ENCODE results near the gene IL1R2. TPM values are rescaled to one million over a fixed set of nuclear protein-coding genes. Genes with fewer than 3 reads are reported as not detected.

The IL1R2 gene
- total and polyA plus RNA-seq, 2 of the 8 experiments (the other 6 are each of a cell fraction or from before 2014, with no cell fraction given): 0.06 TPM; not detected in 1

- no peak overlapping the region for H2AFZ ChIP-seq (ENCODE audit: low read length)
- H4K91ac ChIP-seq (replicated peaks; ENCODE audit: insufficient read length, low read length): no peak overlapping the region
- no peak overlapping the region for H2AK5ac ChIP-seq (ENCODE audit: low read depth, low read length)
- WGBS, 2 experiments (ENCODE audit: extremely low coverage in 1 of 2, insufficient coverage in 1 of 2, insufficient read length in 1 of 2, insufficient replicate concordance in 2 of 2, low coverage in 1 of 2, low lambda C conversion rate in 2 of 2, missing lambda C conversion rate in 1 of 2): 80% methylated on average over 7 of the region's 7 CpGs; no CpG with 5 or more reads in 1 of the 2 experiments
- H2BK15ac ChIP-seq (ENCODE audit: low read length): no peak overlapping the region
- H2BK20ac ChIP-seq (ENCODE audit: low read length): no peak overlapping the region
- POLR2A ChIA-PET (ENCODE audit: partially characterized antibody): no interaction called here
- H3K4me2 ChIP-seq (ENCODE audit: insufficient read depth in 1 of 2, low read depth in 2 of 2, low read length in 2 of 2): no peak overlapping the region
- no peaks in the 10 kb centered on the region for H3K79me2 ChIP-seq (ENCODE audit: control insufficient read depth in 1 of 2, insufficient read depth in 2 of 2, low read length in 2 of 2)
- H4K20me1 ChIP-seq (replicated peaks in 1 of 2; ENCODE audit: control insufficient read depth in 1 of 2, insufficient read depth in 2 of 2, low read length in 2 of 2): no peaks in the 10 kb centered on the region
- FAIRE-seq (no peak), DNase-seq (ENCODE audit: low read depth in 1 of 2, low spot score in 2 of 2) (no peak)
- H3K4me1 ChIP-seq (replicated peaks in 1 of 4; ENCODE audit: control insufficient read depth in 3 of 4, insufficient read depth in 4 of 4, low read length in 3 of 4): peaks cover 0 to 10% (median 5%) of the 10 kb centered on the region in 4 experiments; a peak in 6 of 7 replicates
- no peaks in the 10 kb centered on the region for H3K79me1 ChIP-seq (ENCODE audit: low read depth, low read length)
- H4K5ac ChIP-seq (ENCODE audit: insufficient read length, low read depth, low read length): no peak overlapping the region
- H3K36me3 ChIP-seq (ENCODE audit: control insufficient read depth in 2 of 4, insufficient read depth in 4 of 4, low read length in 3 of 4): no peaks in the 10 kb centered on the region
- no peak overlapping the region for H2BK12ac ChIP-seq (ENCODE audit: low read depth, low read length)
- H3K23ac ChIP-seq (ENCODE audit: insufficient read length): no peak overlapping the region
- no peak overlapping the region for H3K4ac ChIP-seq (replicated peaks; ENCODE audit: insufficient read length, low read depth, low read length)
- H4K8ac ChIP-seq (ENCODE audit: extremely low read depth, insufficient read depth, low read length): no peak overlapping the region
- no peak overlapping the region for H3K27ac ChIP-seq (ENCODE audit: low read depth, low read length)
- no peak for TF ChIP-seq SIN3A (conservative IDR thresholded peaks at IDR 0.05 in 1 of 2, IDR thresholded peaks at IDR 0.05 in 1 of 2; ENCODE audit: low read depth in 1 of 2, low read length in 2 of 2)
- TF ChIP-seq JUN (IDR thresholded peaks at IDR 0.05; ENCODE audit: low read depth, low read length): no peak
- no peak for TF ChIP-seq SRF (IDR thresholded peaks at IDR 0.05; ENCODE audit: low read depth, low read length)
- TF ChIP-seq KDM4A (IDR thresholded peaks at IDR 0.05; ENCODE audit: low read depth, low read length, severe bottlenecking): no peak
- TF ChIP-seq EZH2 (IDR thresholded peaks at IDR 0.05; ENCODE audit: low read depth, low read length, severe bottlenecking): no peak
- TF ChIP-seq KDM5A (IDR thresholded peaks at IDR 0.05; ENCODE audit: low read length): no peak
- TF ChIP-seq YY1 (IDR thresholded peaks at IDR 0.05; ENCODE audit: low read depth, low read length): no peak
- no peak for TF ChIP-seq HDAC2 (IDR thresholded peaks at IDR 0.05; ENCODE audit: borderline replicate concordance in 1 of 2, low read depth in 2 of 2, low read length in 2 of 2)
- no peak for TF ChIP-seq RAD21 (IDR thresholded peaks at IDR 0.05 in 1 of 2, conservative IDR thresholded peaks at IDR 0.05 in 1 of 2; ENCODE audit: low read depth in 2 of 2, low read length in 2 of 2)
- no peak for TF ChIP-seq POU5F1 (IDR thresholded peaks at IDR 0.05; ENCODE audit: low read depth, low read length)
- no peak for TF ChIP-seq JUND (IDR thresholded peaks at IDR 0.05; ENCODE audit: low read length)
- H3K56ac ChIP-seq (replicated peaks; ENCODE audit: insufficient read length, low read depth, low read length): no peak overlapping the region
- peaks cover 5 to 19% of the 10 kb centered on the region in 2 experiments for H3K9me3 ChIP-seq (ENCODE audit: insufficient read depth in 2 of 2, low read depth in 1 of 2, low read length in 1 of 2)
- H3K18ac ChIP-seq (ENCODE audit: extremely low read depth, low read length): no peak overlapping the region
- no peak overlapping the region for H2BK120ac ChIP-seq (replicated peaks; ENCODE audit: low read depth, low read length)
- peaks cover 2% of the 10 kb centered on the region; the same call in 1 of the 2 replicates for H3K23me2 ChIP-seq (ENCODE audit: low read depth, low read length)
- CTCF ChIA-PET (ENCODE audit: partially characterized antibody): interaction anchor here (1.0 kb wide), 1 partner anchor 9 kb away, joined by 3 read pairs; no protein-coding TSS in a partner anchor
- no peak overlapping the region for H3K14ac ChIP-seq (ENCODE audit: insufficient read length)
- H3K9ac ChIP-seq (replicated peaks in 1 of 4; ENCODE audit: extremely low read depth in 1 of 4, low read depth in 3 of 4, low read length in 3 of 4): no peak overlapping the region
- H3K4me3 ChIP-seq (ENCODE audit: extremely low read depth in 1 of 4, insufficient read depth in 2 of 4, low read depth in 3 of 4, low read length in 4 of 4): no peak overlapping the region
- H3K27me3 ChIP-seq (replicated peaks in 1 of 4; ENCODE audit: control insufficient read depth in 3 of 4, extremely low read depth in 1 of 4, insufficient read depth in 3 of 4, low read length in 3 of 4): no peaks in the 10 kb centered on the region
- H2BK5ac ChIP-seq (ENCODE audit: low read depth, low read length): no peak overlapping the region
These were observed 18.9 kb upstream of the IL1R2 start for GRCh38 chr2:101972621-101973434.
